Middle frontal gyrus (tissue), 1 donor: ENCODE measurements around the gene ST13.
A peak's percentile ranks its signal among the peaks of the same experiment; 100 is the strongest.
"Not testable (repeated sequence)": the region's sequence is repeated elsewhere in the genome, so short reads cannot be mapped to it uniquely, and the experiment has no call there.

Experiments
- DNase-seq: peaks from one replicate; pipeline ENCODE4 v3.0.0-alpha.2; 2015; ENCODE audit warnings: low spot score; ENCODE audit errors: extremely low spot score

Gene ST13

GRCh38 chr22:40844951-40845350 is 11.5 kb downstream of the ST13 start:
- no peak for DNase-seq

DNA sequence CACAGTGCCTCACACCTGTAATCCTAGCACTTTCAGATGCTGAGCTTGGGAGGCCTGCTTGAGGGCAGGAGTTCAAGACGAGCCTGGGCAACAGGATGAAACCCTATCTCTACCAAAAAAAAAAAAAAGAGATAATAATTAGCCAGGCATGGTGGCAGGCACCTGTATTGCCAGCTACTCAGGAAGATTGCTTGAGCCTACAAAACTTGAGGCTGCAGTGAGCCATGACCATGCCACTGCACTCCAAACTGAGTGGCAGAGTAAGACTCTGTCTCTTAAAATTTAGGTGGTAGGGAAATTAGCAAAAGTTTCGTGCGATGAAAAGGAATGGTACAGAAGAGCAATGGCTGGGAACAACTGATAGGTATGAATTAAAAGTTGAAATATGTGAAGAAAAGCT is 18.0 kb downstream of the ST13 start:
- no peak for DNase-seq

DNA sequence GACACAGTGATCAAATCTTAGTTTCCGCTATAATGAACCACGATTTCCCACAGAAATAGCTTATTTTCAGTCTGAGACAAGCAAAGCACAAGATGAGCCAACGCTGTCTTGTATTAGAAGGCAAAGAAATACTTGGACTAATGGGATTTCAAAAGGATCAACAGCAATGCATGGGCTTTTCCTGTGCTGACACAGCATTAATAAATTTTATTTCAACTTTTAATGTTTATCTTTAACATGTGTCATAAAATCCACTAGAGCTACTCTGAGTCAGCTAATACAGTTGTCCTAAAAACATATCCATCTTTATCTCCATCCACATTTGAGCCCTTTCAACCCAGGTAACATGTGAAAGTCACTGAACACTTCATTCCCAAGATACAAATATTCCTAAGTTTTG is 21.8 kb downstream of the ST13 start:
- no peak for DNase-seq

- no peak for DNase-seq
Measured at GRCh38 chr22:40829131-40829530, 27.3 kb downstream of the ST13 start.

DNA sequence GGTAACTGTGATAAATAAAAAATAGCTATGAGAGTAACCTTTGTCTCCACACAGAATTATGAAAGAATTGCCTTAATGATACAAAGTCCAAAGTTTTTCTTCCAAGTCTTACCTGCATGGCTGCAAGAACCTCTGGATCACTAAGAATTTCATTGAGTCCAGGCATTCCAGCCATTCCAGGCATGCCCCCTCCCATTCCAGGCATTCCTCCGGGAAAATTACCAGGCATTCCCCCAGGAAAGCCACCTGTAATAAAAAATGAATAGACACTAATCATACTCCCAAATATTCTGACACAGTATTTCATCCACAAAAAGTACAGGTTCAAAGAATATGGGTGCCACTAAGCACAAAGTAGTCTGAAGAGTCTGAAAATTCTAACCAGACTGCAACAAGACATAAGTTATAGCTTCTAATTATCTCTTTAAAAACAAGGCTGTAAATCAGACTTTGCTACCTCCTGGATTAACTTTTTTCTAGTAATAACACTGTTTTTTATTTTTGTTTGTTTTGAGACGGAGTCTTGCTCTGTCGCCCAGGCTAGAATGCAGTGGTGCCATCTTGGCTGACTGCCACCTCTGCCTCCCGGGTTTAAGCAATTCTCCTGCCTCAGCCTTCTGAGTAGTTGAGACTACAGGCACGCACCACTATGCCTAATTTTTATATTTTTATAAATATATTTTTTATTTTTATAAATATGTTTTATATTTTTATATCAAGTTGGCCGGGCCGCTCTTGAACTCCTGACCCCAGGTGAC is 29.3 kb downstream of the ST13 start:
- DNase-seq, result no peak

- not testable (repeated sequence) for DNase-seq
Measured at GRCh38 chr22:40826292-40826691, 30.1 kb downstream of the ST13 start.

- no peak for DNase-seq
Measured at GRCh38 chr22:40823426-40823825, 33.0 kb downstream of the ST13 start.

DNA sequence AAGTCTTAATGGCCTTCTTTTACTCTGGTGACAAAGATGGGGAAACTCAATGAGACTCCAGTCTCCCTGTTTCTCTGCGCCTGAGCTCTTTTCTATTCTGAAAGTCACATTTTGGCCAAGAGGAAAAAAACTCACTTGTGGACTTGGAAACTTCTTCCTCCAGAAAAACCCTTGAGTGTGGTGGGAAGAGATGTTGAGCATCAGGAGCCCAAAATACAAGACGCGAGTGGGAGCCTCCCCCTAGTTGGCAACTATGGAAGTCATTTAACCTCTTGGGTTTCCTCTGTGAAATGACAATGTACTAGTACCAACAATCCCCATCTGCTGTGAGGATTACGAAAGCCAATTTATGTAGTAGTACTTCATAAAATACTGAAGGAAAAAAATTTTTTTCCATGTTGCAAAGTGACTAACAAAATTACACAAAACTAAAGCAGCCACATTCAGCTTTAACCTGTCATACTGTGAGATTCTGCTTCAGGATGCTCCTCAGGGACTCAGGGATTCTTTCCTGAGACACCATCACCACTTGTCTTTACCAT is 36.8 kb downstream of the ST13 start:
- no peak for DNase-seq

DNA sequence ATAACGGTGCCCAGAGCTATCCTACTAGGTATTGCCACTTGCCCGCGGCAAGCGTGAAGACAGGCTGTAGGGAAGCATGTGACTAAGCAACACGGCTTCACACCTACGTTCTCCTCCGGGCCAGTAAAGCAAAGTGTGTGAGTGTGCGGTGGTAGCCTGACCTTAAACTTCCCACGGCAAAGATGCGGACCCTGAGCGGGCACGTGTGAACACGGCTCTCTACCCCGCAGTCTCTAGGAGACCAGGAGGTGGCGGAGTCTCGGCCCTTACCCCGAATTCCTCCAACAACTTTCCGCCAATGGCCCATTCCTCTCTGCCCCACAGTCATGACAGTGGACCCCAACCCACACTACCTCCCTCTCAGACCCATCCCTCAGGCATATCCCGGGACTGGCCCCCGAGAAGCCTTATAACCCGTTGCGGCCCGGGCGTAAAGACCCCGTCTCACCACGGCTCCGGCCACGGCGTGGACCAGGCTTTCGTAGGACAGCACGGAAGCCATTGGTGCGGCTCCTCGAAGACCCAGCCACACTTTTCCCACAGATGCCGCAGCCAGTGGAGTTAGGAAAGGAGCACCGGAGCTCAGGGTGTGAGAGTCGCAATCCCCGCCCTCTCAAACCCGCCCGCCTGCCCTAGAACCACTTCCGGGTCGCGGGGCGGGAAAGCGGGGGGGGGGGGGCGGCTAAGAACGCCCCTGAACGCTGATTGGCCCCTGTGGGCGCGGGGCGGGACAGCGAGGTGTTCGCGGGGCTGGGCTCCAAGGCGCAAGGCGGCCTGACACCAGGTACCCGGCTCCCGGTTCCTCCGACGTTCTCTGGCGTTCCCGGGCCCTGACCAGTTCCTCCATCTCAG is 37.5 kb downstream of the ST13 start, which contains the start of gene SLC25A17:
SLC25A17 (minus strand) TSS at position 600 of the 852 bp plus-strand sequence; CDS start at position 502, 98 bp downstream.
- DNase-seq, result peak; percentile 66

DNA sequence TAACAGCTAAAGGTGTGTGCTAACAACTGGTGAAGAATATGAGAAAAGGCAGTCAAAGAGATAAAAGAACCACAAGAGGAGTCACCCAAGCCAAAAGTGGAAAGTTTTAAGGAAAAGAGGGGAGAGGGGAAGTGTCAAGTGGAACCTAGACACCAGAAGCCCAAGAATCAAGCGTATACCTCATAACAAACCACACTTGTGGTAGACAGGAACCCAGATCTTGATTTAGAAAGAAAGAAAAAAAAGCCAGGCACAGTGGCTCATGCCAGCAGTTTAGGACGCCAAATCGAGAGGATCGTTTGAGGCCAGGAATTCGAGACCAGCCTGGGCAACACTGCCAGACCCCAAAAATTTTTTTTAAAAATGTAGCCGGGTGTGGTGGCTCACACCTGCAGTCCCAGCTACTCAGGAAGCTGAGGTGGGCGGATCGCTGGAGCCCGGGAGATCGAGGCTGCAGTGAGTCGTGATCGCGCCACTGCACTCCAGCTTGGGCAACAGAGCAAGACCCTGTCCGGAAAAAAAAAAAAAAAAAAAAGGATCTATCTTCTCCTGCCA is 38.2 kb downstream of the ST13 start:
- DNase-seq, result no peak

- DNase-seq, result no peak
Measured at GRCh38 chr22:40817737-40818136, 38.7 kb downstream of the ST13 start.

DNA sequence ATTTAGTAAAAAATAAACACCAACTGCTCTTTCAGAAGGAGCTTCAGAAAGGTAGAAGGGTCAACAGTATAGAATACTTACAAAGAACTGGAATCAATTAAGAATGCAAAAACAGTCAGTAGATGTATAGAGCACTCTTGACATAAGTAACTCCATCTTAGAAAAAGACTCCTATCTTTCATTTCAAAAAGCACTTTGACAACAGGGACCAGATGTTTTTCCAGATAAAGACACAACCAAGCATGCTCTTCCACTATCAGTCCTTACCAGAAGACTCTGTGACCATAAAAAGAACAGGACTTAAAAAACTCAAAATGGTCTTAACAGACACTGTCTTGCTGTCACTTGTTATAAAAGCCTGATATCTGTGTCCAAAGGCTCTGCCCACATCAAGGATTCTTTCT is 42.5 kb downstream of the ST13 start:
- no peak for DNase-seq

DNA sequence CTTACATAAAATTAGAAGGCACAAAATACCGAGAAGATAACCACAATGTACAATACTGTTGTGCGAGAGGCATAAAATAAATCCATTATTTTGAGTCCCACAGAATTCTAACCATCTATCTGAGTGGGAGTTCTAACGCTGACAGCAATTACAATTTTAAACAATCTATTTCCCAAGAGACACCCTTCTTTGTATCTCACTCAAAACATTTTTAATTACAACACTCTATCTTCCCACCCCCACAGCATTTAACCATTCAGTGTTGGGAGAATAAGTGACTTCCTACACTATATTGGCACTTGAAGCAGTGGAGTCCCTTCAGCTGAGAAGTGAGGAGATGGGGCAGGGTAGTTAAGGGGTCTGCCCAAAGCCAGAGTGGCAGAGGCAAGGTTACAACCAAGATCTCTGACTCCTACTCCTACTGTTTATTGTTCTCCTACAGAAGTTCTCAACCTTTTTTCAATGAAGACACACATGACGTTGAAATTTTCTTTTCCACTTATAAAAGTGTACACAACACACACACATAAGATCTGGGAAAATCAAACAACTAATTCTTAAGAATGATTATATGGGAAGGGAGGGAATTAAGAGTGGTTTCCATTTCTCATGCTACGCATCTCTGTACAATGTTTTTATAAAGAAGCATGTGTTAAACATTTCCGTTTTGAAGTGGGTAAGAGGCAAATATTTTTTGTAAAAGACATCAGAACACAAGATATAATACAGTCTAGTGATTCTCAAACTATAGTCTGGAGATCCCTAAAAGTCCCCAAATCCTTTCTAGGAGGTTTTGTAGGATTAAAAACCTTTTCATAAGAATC is 48.2 kb downstream of the ST13 start:
- no peak for DNase-seq

DNA sequence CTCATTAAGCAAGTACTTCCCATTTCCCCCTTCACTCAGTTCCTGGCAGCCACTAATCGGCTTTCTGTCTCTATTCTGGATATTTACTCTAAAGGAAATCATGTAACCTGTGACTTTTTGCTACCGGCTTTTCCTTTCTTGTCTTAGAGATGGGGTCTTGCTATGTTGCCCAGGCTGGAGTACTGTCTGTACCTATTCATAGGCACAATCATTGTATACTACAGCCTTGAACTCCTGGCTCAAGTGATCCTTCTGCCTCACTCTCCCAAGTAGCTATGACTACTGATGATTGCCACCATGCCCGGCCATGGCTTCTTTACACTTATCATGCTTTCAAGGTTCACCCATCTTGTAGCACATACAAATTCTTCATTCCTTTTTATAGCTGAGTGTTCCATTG is 49.7 kb downstream of the ST13 start:
- DNase-seq, result no peak

DNA sequence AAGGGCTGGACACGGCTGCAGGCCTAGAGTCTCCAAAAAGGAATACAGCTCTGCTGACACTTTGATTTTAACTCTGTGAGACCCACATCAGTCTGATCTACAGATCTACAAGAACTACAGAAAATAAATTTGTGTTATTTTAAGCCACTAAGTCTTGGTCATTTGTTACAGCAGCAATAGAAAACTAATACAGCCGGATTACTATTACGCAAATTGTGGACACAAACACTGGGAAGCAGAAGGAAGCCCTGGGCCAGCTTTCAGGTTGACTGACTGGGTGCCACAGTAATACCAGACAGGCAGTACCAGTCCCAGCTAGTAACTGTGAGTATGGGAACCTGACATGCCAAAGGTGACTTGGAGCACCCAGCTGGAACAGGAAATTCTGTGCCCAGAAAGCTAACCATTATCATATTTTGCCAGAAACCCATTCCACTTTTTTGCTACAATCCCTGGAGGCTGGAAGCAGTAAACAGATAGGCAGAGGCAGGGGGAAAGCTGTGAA is 50.7 kb downstream of the ST13 start:
- DNase-seq, result no peak

DNA sequence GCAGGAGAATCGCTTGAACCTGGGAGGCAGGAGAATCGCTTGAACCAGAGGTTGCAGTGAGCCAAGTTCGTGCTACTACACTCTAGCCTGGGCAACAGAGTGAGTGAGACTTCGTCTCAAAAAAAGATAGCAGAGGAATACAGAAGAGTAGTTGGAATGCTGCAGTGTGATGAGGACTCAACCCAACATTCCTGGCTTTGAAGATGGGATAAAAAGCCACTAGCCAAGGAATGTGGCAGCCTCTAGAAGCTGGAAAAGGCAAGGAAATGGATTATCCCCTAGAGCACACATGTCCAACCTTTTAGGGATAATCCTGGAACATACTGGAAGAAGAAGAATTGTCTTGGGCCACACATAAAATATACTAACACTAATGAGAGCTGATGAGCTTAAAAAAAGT is 51.2 kb downstream of the ST13 start:
- no peak for DNase-seq

DNA sequence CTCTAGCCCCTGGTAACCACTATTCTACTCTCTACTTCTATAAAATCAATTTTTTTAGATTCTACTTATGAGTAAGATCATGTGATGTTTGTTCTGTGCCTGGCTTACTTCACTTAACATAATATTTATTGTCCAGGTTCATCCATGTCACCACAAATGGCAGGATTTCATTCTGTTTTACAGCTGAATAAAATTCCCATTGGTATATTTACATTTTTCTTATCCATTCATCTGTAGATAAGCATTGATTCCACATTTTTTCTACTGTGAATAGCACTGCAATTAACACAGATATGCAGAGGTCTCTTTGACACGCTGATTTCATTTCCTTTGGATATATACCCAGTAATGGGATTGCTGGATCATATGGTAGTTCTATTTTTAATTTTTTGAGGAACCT is 53.1 kb downstream of the ST13 start:
- DNase-seq, result no peak

GRCh38 chr22:40799008-40799407 is 57.4 kb downstream of the ST13 start:
- DNase-seq, result no peak

DNA sequence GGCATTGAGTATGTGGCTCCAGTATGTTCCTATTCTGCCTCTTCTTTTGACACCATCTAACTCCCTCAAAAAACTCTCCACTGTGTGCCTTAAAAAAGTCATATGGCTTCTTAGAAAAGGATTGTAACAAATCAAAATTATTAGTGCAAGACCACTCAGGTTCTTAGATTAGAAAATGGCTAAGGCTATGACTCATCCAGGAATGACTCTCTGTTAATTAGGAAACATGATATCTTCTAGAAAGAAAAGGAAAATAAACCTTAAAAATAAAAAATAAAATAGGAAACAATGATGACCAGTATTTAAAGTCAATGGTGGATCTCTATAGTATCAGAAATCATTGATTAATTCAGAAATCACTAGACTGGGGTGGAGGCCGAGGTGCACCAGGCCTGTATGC is 59.0 kb downstream of the ST13 start:
- no peak for DNase-seq

GRCh38 chr22:40792451-40792850 is 64.0 kb downstream of the ST13 start:
- no peak for DNase-seq

DNA sequence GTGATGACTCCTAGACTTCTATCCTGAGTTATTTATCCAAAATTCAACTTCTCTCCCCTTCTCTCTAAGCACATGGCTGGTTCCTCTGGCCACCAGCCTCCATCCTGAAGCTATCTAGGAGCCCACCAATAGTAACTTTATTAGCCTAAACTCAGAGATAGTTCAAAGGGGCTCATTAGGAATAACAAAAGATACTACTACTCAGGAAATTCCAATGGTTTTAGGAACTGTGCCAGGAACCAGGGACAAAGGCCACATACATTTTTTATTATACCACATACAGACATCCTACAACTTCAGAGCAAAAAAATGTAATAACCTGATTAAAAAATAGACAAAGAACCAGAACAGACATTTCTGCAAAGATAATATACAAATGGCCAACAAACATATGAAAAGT is 65.2 kb downstream of the ST13 start:
- DNase-seq, result no peak
